Fibroblast of skin of right biceps (primary cell): Measurements from ENCODE around the gene BMP8B.
"Not testable (repeated sequence)": the region's sequence is repeated elsewhere in the genome, so short reads cannot be mapped to it uniquely, and the experiment has no call there.

Experiments
- DNase-seq: peaks from one replicate; pipeline ENCODE4 v3.0.0-alpha.2; 2013

Gene BMP8B

GRCh38 chr1:39788758-39789570 lies at the start of gene BMP8B:
Gene BMP8B, minus strand, starts transcription at chr1:39788865. Its CDS starts 380 bp downstream, at chr1:39788485.
- no peak for DNase-seq

- no peak for DNase-seq
These were observed 48.0 kb upstream of the BMP8B start for GRCh38 chr1:39836595-39837110.

GRCh38 chr1:39835935-39836594 lies 47.4 kb upstream of the BMP8B start:
- DNase-seq, result no peak

GRCh38 chr1:39835110-39835509 lies 46.4 kb upstream of the BMP8B start:
- no peak for DNase-seq

GRCh38 chr1:39833621-39834385 lies 45.1 kb upstream of the BMP8B start:
- DNase-seq, result no peak

- DNase-seq, result peak; percentile 44
These were observed 44.5 kb upstream of the BMP8B start for GRCh38 chr1:39833121-39833520.

- no peak for DNase-seq
These were observed 43.6 kb upstream of the BMP8B start for GRCh38 chr1:39832294-39832693.

GRCh38 chr1:39829791-39830533 lies 41.3 kb upstream of the BMP8B start:
- DNase-seq, result peak; percentile 44

- DNase-seq, result no peak
These were observed 40.1 kb upstream of the BMP8B start for GRCh38 chr1:39828734-39829133.

GRCh38 chr1:39828255-39828654 lies 39.6 kb upstream of the BMP8B start:
- DNase-seq, result not testable (repeated sequence)

GRCh38 chr1:39827201-39827600 lies 38.5 kb upstream of the BMP8B start:
- no peak for DNase-seq

- DNase-seq, result no peak
These were observed 37.9 kb upstream of the BMP8B start for GRCh38 chr1:39826583-39826982.

- no peak for DNase-seq
These were observed 36.8 kb upstream of the BMP8B start for GRCh38 chr1:39825432-39825941.

GRCh38 chr1:39823450-39823849 lies 34.8 kb upstream of the BMP8B start:
- not testable (repeated sequence) for DNase-seq

GRCh38 chr1:39822146-39822545 lies 33.5 kb upstream of the BMP8B start:
- no peak for DNase-seq

- DNase-seq, result no peak
These were observed 30.6 kb upstream of the BMP8B start for GRCh38 chr1:39819091-39819812.

- no peak for DNase-seq
These were observed 29.8 kb upstream of the BMP8B start for GRCh38 chr1:39818482-39818881.

- not testable (repeated sequence) for DNase-seq
These were observed 28.6 kb upstream of the BMP8B start for GRCh38 chr1:39817091-39817932.

GRCh38 chr1:39816415-39817090 lies 27.9 kb upstream of the BMP8B start:
- DNase-seq, result peak; percentile 74

- no peak for DNase-seq
These were observed 24.2 kb upstream of the BMP8B start for GRCh38 chr1:39812913-39813312.
